ENCODE measurements around the gene PSMD13. TPM values are rescaled to one million over a fixed set of nuclear protein-coding genes. Genes with fewer than 3 reads are reported as not detected.

PSMD13 gene
- total and polyA plus RNA-seq, 2 of the 13 experiments (the other 11 are each of a cell fraction or from before 2014, with no cell fraction given): 83.0 to 117 TPM

- TF ChIP-seq ARID3A (IDR thresholded peaks at IDR 0.05; ENCODE audit: low read depth, low read length) (no peak), SAP130 (CRISPR knock-in tag; IDR thresholded peaks at IDR 0.05; ENCODE audit: low read depth) (peak; percentile 21; the same call in 1 of the 2 replicates), ZSCAN29 (CRISPR knock-in tag; conservative IDR thresholded peaks at IDR 0.05) (0 out of 2 replicates have a peak, but pooled peaks have one; percentile 7), ZNF549 (CRISPR knock-in tag; IDR thresholded peaks at IDR 0.05) (no peak), ATF6 (CRISPR knock-in tag; conservative IDR thresholded peaks at IDR 0.05) (peak; percentile 23; the same call in 1 of the 2 replicates), SAFB2 (CRISPR knock-in tag; IDR thresholded peaks at IDR 0.05; ENCODE audit: borderline replicate concordance, low read depth) (no peak), ZNF788 (CRISPR knock-in tag; IDR thresholded peaks at IDR 0.05; ENCODE audit: borderline replicate concordance) (no peak), MZF1 (CRISPR knock-in tag; IDR thresholded peaks at IDR 0.05; ENCODE audit: borderline replicate concordance) (no peak), ZC3H4 (CRISPR knock-in tag; IDR thresholded peaks at IDR 0.05; ENCODE audit: borderline replicate concordance) (no peak), ZNF790 (CRISPR knock-in tag; IDR thresholded peaks at IDR 0.05; ENCODE audit: borderline replicate concordance) (0 out of 2 replicates have a peak, but pooled peaks have one; percentile 47), ATF5 (CRISPR knock-in tag; IDR thresholded peaks at IDR 0.05; ENCODE audit: low read depth) (no peak), ZHX2 (IDR thresholded peaks at IDR 0.05; ENCODE audit: low read depth) (peak; percentile 4; the same call in 1 of the 2 replicates), ZHX2 (CRISPR knock-in tag; IDR thresholded peaks at IDR 0.05; ENCODE audit: borderline replicate concordance) (no peak), MLXIP (CRISPR knock-in tag; IDR thresholded peaks at IDR 0.05; ENCODE audit: borderline replicate concordance) (no peak)
These were observed 591 bp upstream of the PSMD13 start, which contains the start of gene SIRT3 (continued) for GRCh38 chr11:235997-236773.

Measured in HepG2 (cell line).